Endothelial cell of umbilical vein (primary cell): ENCODE results near the gene DNAAF5. TPM values are rescaled to one million over a fixed set of nuclear protein-coding genes. Genes with fewer than 3 reads are reported as not detected.

Source experiments
- BruUV-seq: library from RNA; stranded (reverse); fragments of 400-500 nt; replicated peaks from 2 replicates; lab custom pipeline; 2021; lab: Mats Ljungman, UMichigan
- CTCF ChIA-PET: fragments of 300-600, 350-600 bp; sonication (Branson Sonifier 250); formaldehyde crosslinking; loops from one replicate; lab custom pipeline; 2021; ENCODE audit warnings: antibody characterized with exemption, inconsistent platforms; lab: Charles Lee
- POLR2A ChIA-PET: fragments of 300-600, 350-600 bp; sonication (Branson Sonifier 250); formaldehyde crosslinking; loops from one replicate; lab custom pipeline; 2021; ENCODE audit warnings: antibody characterized with exemption, inconsistent platforms; lab: Charles Lee
- DNase-seq: peaks from one replicate; pipeline ENCODE4 v3.0.0-alpha.2; 2011; ENCODE audit warnings: low read depth, low spot score
- FAIRE-seq: peaks from 2 replicates; lab custom pipeline; 2011; peaks lifted over from hg19 to GRCh38; lab: Jason Lieb, UNC
- H2AFZ ChIP-seq: 2 replicates; pipeline ENCODE4 v1.6.0; 2012; ENCODE audit warnings: low read depth, low read length, control low read depth, inconsistent platforms
- H3K27ac ChIP-seq: 2 replicates; pipeline ENCODE4 v1.5.1; 2011; ENCODE audit warnings: low read depth, mild to moderate bottlenecking, control low read depth, low read length, moderate library complexity; ENCODE audit not compliant: insufficient read depth
- H3K27me3 ChIP-seq, 2 experiments: 2 replicates each; pipeline versions ENCODE4 v1.6.0 to v1.6.1; 2011; ENCODE audit warnings: low read length in 2 of 2, mixed read lengths in 1 of 2; ENCODE audit not compliant: control insufficient read depth in 2 of 2, insufficient read depth in 2 of 2
- H3K36me3 ChIP-seq, 2 experiments: 2 replicates in 1 of 2; 3 replicates in 1 of 2; pipeline ENCODE4 v1.5.1; 2011; ENCODE audit warnings: low read length in 2 of 2, mild to moderate bottlenecking in 1 of 2, moderate library complexity in 1 of 2; ENCODE audit not compliant: control insufficient read depth in 2 of 2, insufficient read depth in 2 of 2; ENCODE audit errors: extremely low read depth in 1 of 2
- H3K4me1 ChIP-seq: 3 replicates; pipeline ENCODE4 v1.5.1; 2011; ENCODE audit warnings: mild to moderate bottlenecking, low read length; ENCODE audit not compliant: control insufficient read depth, insufficient read depth; ENCODE audit errors: extremely low read depth
- H3K4me2 ChIP-seq: 2 replicates; pipeline ENCODE4 v1.6.1; 2011; ENCODE audit warnings: low read length, control low read depth, mixed read lengths; ENCODE audit not compliant: insufficient read depth
- H3K4me3 ChIP-seq, 3 experiments: fragments of 200-600 bp in 1 of 3; sonication (generic), shearing (Covaris generic) in 1 of 3; replicated peaks in 1 of 3; 2 replicates each; pipeline ENCODE4 v1.5.1; 2011 to 2016; ENCODE audit warnings: control low read depth in 3 of 3, low read length in 3 of 3, mild to moderate bottlenecking in 2 of 3, inconsistent platforms in 1 of 3, low read depth in 1 of 3, moderate library complexity in 1 of 3; ENCODE audit not compliant: insufficient read depth in 1 of 3
- H3K79me2 ChIP-seq: 2 replicates; pipeline ENCODE4 v1.6.0; 2012; ENCODE audit warnings: low read length, inconsistent platforms; ENCODE audit not compliant: control insufficient read depth, insufficient read depth
- H3K9ac ChIP-seq: replicated peaks from 2 replicates; pipeline ENCODE3; 2011; ENCODE audit warnings: low read length, control low read depth; ENCODE audit not compliant: insufficient read depth; ENCODE audit errors: extremely low read depth
- H3K9me1 ChIP-seq: replicated peaks from 3 replicates; pipeline ENCODE4 v1.6.0; 2011; ENCODE audit warnings: mild to moderate bottlenecking, low read length; ENCODE audit not compliant: control insufficient read depth, insufficient read depth; ENCODE audit errors: extremely low read depth
- H3K9me3 ChIP-seq: replicated peaks from 2 replicates; pipeline ENCODE4 v1.5.1; 2012; ENCODE audit warnings: low read length, inconsistent platforms; ENCODE audit not compliant: control insufficient read depth, insufficient read depth
- H4K20me1 ChIP-seq: replicated peaks from 2 replicates; pipeline ENCODE3; 2011; ENCODE audit warnings: mild to moderate bottlenecking, low read length; ENCODE audit not compliant: control insufficient read depth, insufficient read depth; ENCODE audit errors: extremely low read depth
- EZH2 ChIP-seq: IDR thresholded peaks from 2 replicates; pipeline ENCODE4 v1.6.1; 2012; ENCODE audit warnings: borderline replicate concordance, low read depth, mild to moderate bottlenecking, moderate library complexity, low read length, inconsistent platforms; ENCODE audit not compliant: severe bottlenecking
- FOS ChIP-seq: IDR thresholded peaks from 2 replicates; pipeline ENCODE4 v1.6.1; 2011; ENCODE audit warnings: mild to moderate bottlenecking, low read length, moderate library complexity, borderline replicate concordance; ENCODE audit not compliant: insufficient read depth
- GATA2 ChIP-seq: IDR thresholded peaks from 2 replicates; pipeline ENCODE4 v1.7.0; 2011; ENCODE audit warnings: low read depth, mild to moderate bottlenecking, moderate library complexity, mixed read lengths, low read length; ENCODE audit not compliant: insufficient read length, insufficient read depth
- JUN ChIP-seq: IDR thresholded peaks from 2 replicates; pipeline ENCODE4 v1.6.1; 2011; ENCODE audit warnings: borderline replicate concordance, low read depth; ENCODE audit not compliant: insufficient read length, insufficient read depth
- MYC ChIP-seq: IDR thresholded peaks from one replicate; pipeline ENCODE4 v1.6.1; 2011; ENCODE audit warnings: mild to moderate bottlenecking, low read depth, low read length
- POLR2A ChIP-seq: IDR thresholded peaks from 2 replicates; pipeline ENCODE4 v1.6.1; 2012; ENCODE audit warnings: low read depth, mild to moderate bottlenecking, control low read depth, low read length
- POLR2AphosphoS5 ChIP-seq: IDR thresholded peaks from 2 replicates; pipeline ENCODE4 v1.6.1; 2012; ENCODE audit warnings: low read depth, mild to moderate bottlenecking, control low read depth, low read length, moderate library complexity; ENCODE audit not compliant: insufficient read depth
- dilution Hi-C: fragments of 300-500 bp; cut with MboI; formaldehyde crosslinking; loops from one replicate; pipeline ENCODE4 v1.15.0; 2019; ENCODE audit warnings: low sequenced_read_pairs; ENCODE audit not compliant: extremely low pct_ligation_motif_present
- intact Hi-C: fragments of 100-400 bp; cut with micrococcal nuclease; formaldehyde crosslinking; loops from one replicate; pipeline ENCODE4 v1.10.0; 2022
- polyA plus RNA-seq, 4 experiments: library from polyadenylated mRNA; depleted of rRNA in 3 of 4; stranded (reverse) in 3 of 4; unstranded in 1 of 4; fragments of >200 nt; gene quantifications; 2 replicates each; pipeline versions ENCODE4 v1.2.1 to v1.2.3, GENCODE V29; 2011 to 2012; ENCODE audit warnings: missing spikeins in 1 of 4
- total RNA-seq: library from RNA; stranded (reverse); gene quantifications from 2 replicates; pipeline ENCODE4 v1.2.3, GENCODE V29; 2021
- TF ChIP-seq, protein P1 (sequence below): IDR thresholded peaks from 2 replicates; pipeline ENCODE4 v1.6.1; 2011; ENCODE audit not compliant: insufficient read depth, insufficient read length
- TF ChIP-seq, protein P2 (sequence below), 2 donors: IDR thresholded peaks; 1 replicate in 1 of 2; 2 replicates in 1 of 2; pipeline ENCODE4 v1.5.1; 2011; ENCODE audit warnings: low read length in 2 of 2, mild to moderate bottlenecking in 2 of 2, moderate library complexity in 2 of 2, control low read depth in 1 of 2, inconsistent platforms in 1 of 2, low read depth in 1 of 2; ENCODE audit not compliant: insufficient read depth in 1 of 2; ENCODE audit errors: extremely low read depth in 1 of 2

Gene DNAAF5
- total and polyA plus RNA-seq, 2 donors (not counting 3 experiments of a cell fraction or from before 2014, with no cell fraction given): 49.3 to 65.5 TPM

DNA sequence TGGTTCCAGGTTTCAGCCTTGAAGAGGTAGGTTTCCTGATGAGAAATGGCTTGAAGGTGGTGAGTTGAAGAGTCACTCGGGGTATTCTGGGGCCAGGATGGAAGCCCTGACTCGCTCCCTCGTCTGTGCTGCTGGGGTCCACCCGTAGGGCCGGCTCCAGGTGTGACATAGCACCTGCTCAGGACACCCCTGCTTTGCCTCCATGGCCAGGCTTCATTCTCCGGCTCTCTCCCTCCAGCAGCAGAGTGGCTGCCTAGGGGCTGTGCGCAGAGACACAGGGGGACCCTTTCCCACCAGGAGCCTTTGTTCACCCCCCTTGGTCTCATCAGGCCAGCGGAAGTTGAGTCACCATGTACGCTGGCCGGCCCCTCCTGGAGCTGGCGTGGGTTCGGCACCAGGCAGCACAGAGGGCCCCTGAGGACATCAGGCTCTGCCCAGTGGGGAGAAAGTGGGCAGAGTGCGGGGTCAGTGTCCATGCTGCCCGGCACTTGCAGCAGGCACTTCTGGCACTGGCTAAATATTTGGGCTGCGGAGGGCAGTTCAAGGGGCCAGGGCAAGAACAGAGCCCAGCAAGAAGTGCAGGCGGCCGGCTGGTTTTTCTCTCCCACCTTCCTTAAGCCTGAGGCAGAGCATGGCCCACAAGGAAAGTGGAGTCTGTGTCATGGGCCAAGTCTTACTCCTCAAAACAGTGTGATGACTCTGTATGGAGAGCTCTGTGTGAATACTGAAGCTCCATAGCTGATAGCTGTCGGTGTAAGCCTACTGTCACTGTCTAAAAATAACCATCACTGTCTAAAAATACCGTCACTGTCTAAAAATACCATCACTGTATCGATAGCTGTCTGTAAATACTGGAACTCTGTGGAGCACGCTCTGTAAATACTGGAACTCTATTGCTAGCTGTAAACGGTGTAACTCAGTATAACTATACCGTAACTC lies 4.3 kb downstream of the DNAAF5 start:
- peaks cover 70% of the 10 kb centered on the region for H3K79me2 ChIP-seq
- H3K27me3 ChIP-seq: no peaks in the 10 kb centered on the region
- dilution Hi-C loops: no loop called here
- FAIRE-seq (no peak), DNase-seq (no peak)
- no peak for TF ChIP-seq POLR2AphosphoS5
- TF ChIP-seq, protein P1, sequence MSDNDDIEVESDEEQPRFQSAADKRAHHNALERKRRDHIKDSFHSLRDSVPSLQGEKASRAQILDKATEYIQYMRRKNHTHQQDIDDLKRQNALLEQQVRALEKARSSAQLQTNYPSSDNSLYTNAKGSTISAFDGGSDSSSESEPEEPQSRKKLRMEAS: no peak
- TF ChIP-seq MYC: no peak
- no TSS peak for BruUV-seq
- no peak overlapping the region for H3K4me2 ChIP-seq
- CTCF ChIA-PET: interaction anchor here (1.1 to 1.2 kb wide), 2 partner anchors 210 to 215 kb away, joined by 3 read pairs; no protein-coding TSS in a partner anchor
- H3K9me1 ChIP-seq: no peaks in the 10 kb centered on the region
- H3K9me3 ChIP-seq: peaks cover 4% of the 10 kb centered on the region
- H3K4me1 ChIP-seq: peaks cover 14% of the 10 kb centered on the region
- H3K27ac ChIP-seq: no peak overlapping the region
- no peaks in the 10 kb centered on the region for H4K20me1 ChIP-seq
- intact Hi-C loops: loop anchor here (5.0 kb wide), 1 partner anchor 398 kb away; no protein-coding TSS in a partner anchor
- POLR2A ChIA-PET: interaction anchor here (0.5 kb wide), 1 partner anchor 98 kb away, joined by 3 read pairs; no protein-coding TSS in a partner anchor
- H3K36me3 ChIP-seq: peaks cover 0 to 21% of the 10 kb centered on the region in 2 experiments
- H3K4me3 ChIP-seq: no peak overlapping the region
- H2AFZ ChIP-seq: no peak overlapping the region
- H3K9ac ChIP-seq: no peak overlapping the region

DNA sequence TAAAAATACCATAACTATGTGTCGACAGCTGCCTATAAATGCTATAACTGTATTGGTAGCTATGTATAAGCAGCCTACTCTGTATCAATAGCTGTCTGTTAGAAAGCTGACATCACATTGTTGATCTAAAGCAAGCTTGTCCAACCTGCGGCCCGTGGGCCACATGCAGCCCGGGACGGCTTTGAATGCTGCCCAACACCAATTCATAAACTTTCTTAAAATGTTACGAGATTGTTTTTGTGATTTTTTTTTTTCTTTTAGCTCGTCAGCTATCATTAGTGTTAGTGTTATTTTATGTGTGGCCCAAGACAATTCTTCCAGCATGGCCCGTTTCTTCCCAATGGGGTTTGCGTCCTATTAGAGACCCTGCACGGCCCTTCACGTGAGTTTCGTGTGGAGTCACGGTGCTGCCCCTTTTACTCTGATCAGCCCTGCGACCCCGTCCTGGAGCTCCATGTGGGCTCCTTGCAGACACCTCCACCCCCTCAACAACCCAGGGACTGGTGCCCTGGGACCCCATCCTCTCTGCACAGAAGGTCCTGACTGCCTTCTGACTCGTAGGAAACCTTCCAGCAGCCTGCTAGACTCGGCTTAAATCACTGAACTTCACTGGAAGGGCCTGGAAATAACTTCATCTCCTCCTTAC lies 5.1 kb downstream of the DNAAF5 start:
- peaks cover 8% of the 10 kb centered on the region for H3K4me1 ChIP-seq
- H3K9ac ChIP-seq: no peak overlapping the region
- H2AFZ ChIP-seq: no peak overlapping the region
- dilution Hi-C loops: no loop called here
- no peak for FAIRE-seq
- CTCF ChIA-PET: interaction anchor here (1.1 to 1.2 kb wide), 2 partner anchors 211 to 216 kb away, joined by 3 read pairs; no protein-coding TSS in a partner anchor
- BruUV-seq: no TSS peak
- POLR2A ChIA-PET: interaction anchor here (0.5 to 0.7 kb wide), 2 partner anchors 97 to 1501 kb away, joined by 3 read pairs; partner anchors contain the start of gene MAD1L1
- H3K27me3 ChIP-seq: no peaks in the 10 kb centered on the region
- no peak overlapping the region for H3K4me2 ChIP-seq
- H3K4me3 ChIP-seq: no peak overlapping the region
- no peaks in the 10 kb centered on the region for H4K20me1 ChIP-seq
- DNase-seq: no peak
- H3K36me3 ChIP-seq: peaks cover 0 to 21% of the 10 kb centered on the region in 2 experiments
- H3K27ac ChIP-seq: no peak overlapping the region
- peaks cover 77% of the 10 kb centered on the region for H3K79me2 ChIP-seq
- H3K9me3 ChIP-seq: peaks cover 4% of the 10 kb centered on the region
- intact Hi-C loops: loop anchor here (5.0 kb wide), 1 partner anchor 399 kb away; no protein-coding TSS in a partner anchor
- H3K9me1 ChIP-seq: no peaks in the 10 kb centered on the region
- TF ChIP-seq FOS (no peak), GATA2 (no peak), MYC (no peak), POLR2A (no peak), POLR2AphosphoS5 (no peak), EZH2 (no peak), JUN (no peak)
- TF ChIP-seq, protein P2, sequence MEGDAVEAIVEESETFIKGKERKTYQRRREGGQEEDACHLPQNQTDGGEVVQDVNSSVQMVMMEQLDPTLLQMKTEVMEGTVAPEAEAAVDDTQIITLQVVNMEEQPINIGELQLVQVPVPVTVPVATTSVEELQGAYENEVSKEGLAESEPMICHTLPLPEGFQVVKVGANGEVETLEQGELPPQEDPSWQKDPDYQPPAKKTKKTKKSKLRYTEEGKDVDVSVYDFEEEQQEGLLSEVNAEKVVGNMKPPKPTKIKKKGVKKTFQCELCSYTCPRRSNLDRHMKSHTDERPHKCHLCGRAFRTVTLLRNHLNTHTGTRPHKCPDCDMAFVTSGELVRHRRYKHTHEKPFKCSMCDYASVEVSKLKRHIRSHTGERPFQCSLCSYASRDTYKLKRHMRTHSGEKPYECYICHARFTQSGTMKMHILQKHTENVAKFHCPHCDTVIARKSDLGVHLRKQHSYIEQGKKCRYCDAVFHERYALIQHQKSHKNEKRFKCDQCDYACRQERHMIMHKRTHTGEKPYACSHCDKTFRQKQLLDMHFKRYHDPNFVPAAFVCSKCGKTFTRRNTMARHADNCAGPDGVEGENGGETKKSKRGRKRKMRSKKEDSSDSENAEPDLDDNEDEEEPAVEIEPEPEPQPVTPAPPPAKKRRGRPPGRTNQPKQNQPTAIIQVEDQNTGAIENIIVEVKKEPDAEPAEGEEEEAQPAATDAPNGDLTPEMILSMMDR (IDR thresholded peaks at IDR 0.05; ENCODE audit: extremely low read depth in 1 of 2, insufficient read depth in 1 of 2, low read depth in 1 of 2, low read length in 2 of 2): no peak
- TF ChIP-seq, protein P1: no peak
